SK-N-SH (cell line): Measurements from ENCODE around the gene FBXO44. TPM values are rescaled to one million over a fixed set of nuclear protein-coding genes. Genes with fewer than 3 reads are reported as not detected.

Experiments
- CTCF ChIA-PET: fragments of 300-600, 350-600 bp; formaldehyde crosslinking; extraction: SDS; loops from one replicate; lab custom pipeline; 2021; lab: Yijun Ruan, JAX
- POLR2A ChIA-PET: fragments of 350-600 bp; sonication (Branson Sonifier 250); formaldehyde crosslinking; extraction: SDS; loops from one replicate; lab custom pipeline; 2020; ENCODE audit warnings: antibody characterized with exemption, inconsistent platforms; lab: Yijun Ruan, JAX
- DNase-seq: peaks from one replicate; pipeline ENCODE4 v3.0.0; 2012
- H2AFZ ChIP-seq: fragments of 200-600 bp; sonication (generic); 2 replicates; pipeline ENCODE4 v1.8.1; 2016; ENCODE audit warnings: antibody characterized with exemption, mild to moderate bottlenecking, low read depth
- H3F3A ChIP-seq: fragments of 200-600 bp; sonication (generic); replicated peaks from 2 replicates; pipeline ENCODE3; 2016; ENCODE audit warnings: antibody characterized with exemption, mild to moderate bottlenecking; ENCODE audit not compliant: insufficient read depth
- H3K27ac ChIP-seq, 2 experiments: fragments of 200-500 bp in 1 of 2; fragments of 200-600 bp in 1 of 2; sonication (Bioruptor generic) in 1 of 2; sonication (generic), shearing (Covaris generic) in 1 of 2; 2 replicates each; pipeline versions ENCODE4 v1.5.1 to v1.6.1; 2014 to 2016; ENCODE audit warnings: low read depth in 2 of 2, inconsistent platforms in 1 of 2, low read length in 1 of 2, mild to moderate bottlenecking in 1 of 2, mixed read lengths in 1 of 2
- H3K27me3 ChIP-seq: fragments of 200-600 bp; sonication (generic), shearing (Covaris generic); 2 replicates; pipeline ENCODE4 v1.6.1; 2016; ENCODE audit warnings: mixed run types; ENCODE audit not compliant: insufficient read depth
- H3K36me3 ChIP-seq, 2 experiments: fragments of 200-500 bp in 1 of 2; fragments of 200-600 bp in 1 of 2; sonication (Bioruptor generic) in 1 of 2; sonication (generic) in 1 of 2; replicated peaks in 1 of 2; 2 replicates each; pipeline versions ENCODE3 to v1.5.1; 2014 to 2016; ENCODE audit warnings: low read length in 1 of 2, mild to moderate bottlenecking in 1 of 2; ENCODE audit not compliant: insufficient read depth in 2 of 2, control insufficient read depth in 1 of 2
- H3K4me1 ChIP-seq, 2 experiments: fragments of 200-500 bp in 1 of 2; fragments of 200-600 bp in 1 of 2; sonication (Bioruptor generic) in 1 of 2; sonication (generic), shearing (Covaris generic) in 1 of 2; 2 replicates each; pipeline versions ENCODE4 v1.5.1 to v1.6.1; 2014 to 2016; ENCODE audit warnings: low read depth in 1 of 2, low read length in 1 of 2, mixed run types in 1 of 2; ENCODE audit not compliant: insufficient read depth in 2 of 2, control insufficient read depth in 1 of 2
- H3K4me2 ChIP-seq: fragments of 200-600 bp; sonication (generic), shearing (Covaris generic); 2 replicates; pipeline ENCODE4 v1.6.1; 2017; ENCODE audit warnings: mixed run types
- H3K4me3 ChIP-seq, 2 experiments: fragments of 200-500 bp in 1 of 2; fragments of 200-600 bp in 1 of 2; sonication (Bioruptor generic) in 1 of 2; sonication (generic), shearing (Covaris generic) in 1 of 2; 2 replicates each; pipeline versions ENCODE4 v1.5.1 to v1.8.1; 2014 to 2016; ENCODE audit warnings: low read depth in 2 of 2, inconsistent platforms in 1 of 2, low read length in 1 of 2, mild to moderate bottlenecking in 1 of 2, mixed read lengths in 1 of 2, moderate library complexity in 1 of 2
- H3K79me2 ChIP-seq: fragments of 200-600 bp; sonication (generic); 2 replicates; pipeline ENCODE4 v1.8.1; 2017; ENCODE audit warnings: mild to moderate bottlenecking; ENCODE audit not compliant: insufficient read depth
- H3K9ac ChIP-seq: fragments of 200-600 bp; sonication (generic); 2 replicates; pipeline ENCODE4 v1.6.1; 2017; ENCODE audit warnings: mixed run types
- H3K9me2 ChIP-seq: fragments of 200-600 bp; sonication (generic); 2 replicates; pipeline ENCODE4 v1.6.1; 2017; ENCODE audit warnings: mixed run types
- H3K9me3 ChIP-seq: fragments of 200-600 bp; sonication (generic); 2 replicates; pipeline ENCODE4 v1.6.1; 2017; ENCODE audit warnings: mixed run types, mild to moderate bottlenecking, moderate library complexity
- H4K20me1 ChIP-seq: fragments of 200-600 bp; sonication (generic); 2 replicates; pipeline ENCODE4 v1.6.1; 2017; ENCODE audit warnings: mild to moderate bottlenecking, mixed run types; ENCODE audit not compliant: insufficient read depth
- CHD2 ChIP-seq: fragments of 150-350 bp; IDR thresholded peaks from 2 replicates; pipeline ENCODE4 v1.6.1; 2018; ENCODE audit warnings: low read length; ENCODE audit not compliant: partially characterized antibody
- FOXJ3 ChIP-seq: sonication (generic); formaldehyde crosslinking; IDR thresholded peaks from 2 replicates; pipeline ENCODE4 v1.5.1; 2020; ENCODE audit warnings: mild to moderate bottlenecking, missing genetic modification reagents
- MEF2A ChIP-seq: IDR thresholded peaks from 2 replicates; pipeline ENCODE4 v1.4.0; 2012; ENCODE audit warnings: low read depth, borderline replicate concordance
- MXI1 ChIP-seq: IDR thresholded peaks from 2 replicates; pipeline ENCODE4 v1.6.1; 2012; ENCODE audit warnings: mild to moderate bottlenecking, low read depth, low read length, improper control_type of control experiment
- PBX3 ChIP-seq: IDR thresholded peaks from 2 replicates; pipeline ENCODE4; 2012
- POLR2AphosphoS5 ChIP-seq: IDR thresholded peaks from 2 replicates; pipeline ENCODE4 v1.6.1; 2012; ENCODE audit warnings: low read depth, low read length
- TAF1 ChIP-seq: IDR thresholded peaks from 2 replicates; pipeline ENCODE4 v1.6.1; 2012; ENCODE audit warnings: low read depth, mild to moderate bottlenecking, low read length, moderate library complexity, borderline replicate concordance
- TCF12 ChIP-seq: IDR thresholded peaks from 2 replicates; pipeline ENCODE4 v1.4.0; 2012
- TEAD4 ChIP-seq: IDR thresholded peaks from 2 replicates; pipeline ENCODE4 v1.4.0; 2012; ENCODE audit warnings: mild to moderate bottlenecking, borderline replicate concordance; ENCODE audit not compliant: insufficient read depth
- USF2 ChIP-seq: fragments of 150-350 bp; IDR thresholded peaks from 2 replicates; pipeline ENCODE4 v1.6.1; 2017; ENCODE audit warnings: antibody characterized with exemption, low read length, low read depth, borderline replicate concordance
- YY1 ChIP-seq: IDR thresholded peaks from 2 replicates; pipeline ENCODE4 v1.4.0; 2012; ENCODE audit warnings: low read depth, mild to moderate bottlenecking
- ZBTB33 ChIP-seq: IDR thresholded peaks from 2 replicates; pipeline ENCODE4 v1.4.0; 2012; ENCODE audit warnings: low read depth, borderline replicate concordance
- WGBS: methylation state at CpG from one replicate; pipeline ENCODE4 v1.1.6; 2017; ENCODE audit warnings: low lambda C conversion rate; 5-methylcytosine and 5-hydroxymethylcytosine counted together
- polyA plus RNA-seq, 3 experiments: library from polyadenylated mRNA; depleted of rRNA; stranded (reverse); fragments of >200 nt; gene quantifications; 2 replicates each; pipeline ENCODE4 v1.2.3, GENCODE V29; 2012

FBXO44 gene
- polyA plus RNA-seq, 1 of the 3 experiments (the other 2 are of a cell fraction) = 42.8 TPM

GRCh38 chr1:11693917-11694316, 39.2 kb downstream of the FBXO44 start:
- Histone ChIP-seq H3K27ac (no peak overlapping the region; a peak in 1 of 4 replicates), H3K36me3 (no peaks in the 10 kb centered on the region), H3K27me3 (peaks cover 14% of the 10 kb centered on the region), H3K4me1 (peaks cover 6 to 15% of the 10 kb centered on the region in 2 experiments; a peak in 3 of 4 replicates), H3K9ac (no peak overlapping the region), H3K9me3 (no peaks in the 10 kb centered on the region), H3K9me2 (no peaks in the 10 kb centered on the region), H3K4me2 (peak overlapping the region; percentile 76; the same call in 1 of the 2 replicates), H3K4me3 (no peak overlapping the region), H4K20me1 (0 out of 2 replicates have a peak, but pooled peaks cover 5% of the 10 kb centered on the region), H3F3A (peaks cover 16% of the 10 kb centered on the region), H3K79me2 (no peaks in the 10 kb centered on the region), H2AFZ (no peak overlapping the region)
- TF ChIP-seq ZBTB33 = no peak
- no peak for TF ChIP-seq USF2
- TF ChIP-seq CHD2 = no peak
- TF ChIP-seq POLR2AphosphoS5 = no peak
- TF ChIP-seq MEF2A = no peak
- TF ChIP-seq TEAD4 = no peak
- TF ChIP-seq FOXJ3 (CRISPR knock-in tag) = no peak
- POLR2A ChIA-PET = interaction anchor here (0.7 kb wide), 1 partner anchor 215 kb away, joined by 3 read pairs; the partner anchor contains the start of gene DISP3
- CTCF ChIA-PET = interaction anchor here (0.8 to 2.7 kb wide), 6 partner anchors 15 to 44 kb away, joined by 4 to 16 read pairs (median 10); partner anchors contain the start of gene FBXO6
- no peak for DNase-seq
- 67% methylated on average over 5 of the region's 5 CpGs for WGBS

- Histone ChIP-seq H2AFZ (no peak overlapping the region), H3F3A (peaks cover 10% of the 10 kb centered on the region), H3K9me2 (no peaks in the 10 kb centered on the region), H3K9me3 (no peaks in the 10 kb centered on the region), H3K27ac (no peak overlapping the region), H3K4me1 (peaks cover under 1 to 8% of the 10 kb centered on the region in 2 experiments; a peak in 2 of 4 replicates), H4K20me1 (0 out of 2 replicates have a peak, but pooled peaks cover 5% of the 10 kb centered on the region), H3K79me2 (no peaks in the 10 kb centered on the region), H3K27me3 (peaks cover 5% of the 10 kb centered on the region), H3K4me3 (no peak overlapping the region), H3K9ac (no peak overlapping the region), H3K36me3 (no peaks in the 10 kb centered on the region), H3K4me2 (no peak overlapping the region)
- ChIA-PET POLR2A (interaction anchor here (0.6 kb wide), 1 partner anchor 15 kb away, joined by 3 read pairs; no protein-coding TSS in a partner anchor), CTCF (interaction anchor here (0.6 to 2.7 kb wide), 4 partner anchors 13 to 278 kb away, joined by 3 to 16 read pairs (median 11); partner anchors contain the start of gene FBXO6)
- WGBS = 90% methylated on average over 6 of the region's 6 CpGs
- TF ChIP-seq MXI1 (no peak), TAF1 (no peak), TCF12 (no peak), YY1 (no peak), PBX3 (no peak)
- no peak for DNase-seq
Observed at GRCh38 chr1:11695861-11696260, 41.2 kb downstream of the FBXO44 start.
